Spleen (tissue), 11 donors: ENCODE data around the gene RASSF3. TPM values are rescaled to one million over a fixed set of nuclear protein-coding genes. Genes with fewer than 3 reads are reported as not detected.

Source experiments
- DNase-seq: peaks from one replicate; pipeline ENCODE4 v3.0.0-alpha.2; 2020
- H3K27ac ChIP-seq, 8 donors: fragments of 200-600 bp; sonication (generic) in 7 of 8; 1 replicate in 4 of 8; 2 replicates in 4 of 8; pipeline versions ENCODE4 v1.5.0 to v1.8.0; 2016 to 2021; ENCODE audit warnings: inconsistent platforms in 4 of 8, mild to moderate bottlenecking in 4 of 8, moderate library complexity in 1 of 8
- H3K27me3 ChIP-seq, 7 donors: fragments of 200-600 bp; sonication (generic) in 6 of 7; replicated peaks in 1 of 7; 1 replicate in 4 of 7; 2 replicates in 3 of 7; pipeline versions ENCODE4 v1.5.0 to v1.8.0; 2016 to 2021; ENCODE audit warnings: inconsistent platforms in 3 of 7, mild to moderate bottlenecking in 1 of 7
- H3K36me3 ChIP-seq, 6 donors: fragments of 200-600 bp; sonication (generic) in 5 of 6; 1 replicate in 4 of 6; 2 replicates in 2 of 6; pipeline versions ENCODE4 v1.5.0 to v1.8.0; 2016 to 2021; ENCODE audit warnings: inconsistent platforms in 2 of 6
- H3K4me1 ChIP-seq, 6 donors: fragments of 200-600 bp; sonication (generic) in 5 of 6; 1 replicate in 3 of 6; 2 replicates in 3 of 6; pipeline versions ENCODE4 v1.5.0 to v1.8.0; 2016 to 2021; ENCODE audit warnings: inconsistent platforms in 3 of 6
- H3K4me3 ChIP-seq, 8 donors: fragments of 200-600 bp; sonication (generic) in 7 of 8; 1 replicate in 4 of 8; 2 replicates in 4 of 8; pipeline versions ENCODE4 v1.5.0 to v1.8.0; 2016 to 2021; ENCODE audit warnings: inconsistent platforms in 4 of 8, mild to moderate bottlenecking in 4 of 8, moderate library complexity in 2 of 8
- H3K9me3 ChIP-seq, 8 donors: fragments of 200-600 bp; sonication (generic) in 7 of 8; 1 replicate in 4 of 8; 2 replicates in 4 of 8; pipeline versions ENCODE4 v1.5.0 to v1.8.0; 2016 to 2021; ENCODE audit warnings: inconsistent platforms in 4 of 8
- CTCF ChIP-seq, 11 experiments: fragments of 200-600 bp in 7 of 11; fragments of 450-650 bp in 4 of 11; sonication (generic) in 4 of 11; IDR thresholded peaks in 8 of 11; conservative IDR thresholded peaks in 3 of 11; 1 replicate in 7 of 11; 2 replicates in 4 of 11; pipeline versions ENCODE4 v1.4.0 to v1.8.0; 2016 to 2021; ENCODE audit warnings: antibody characterized with exemption in 11 of 11, inconsistent platforms in 4 of 11, mild to moderate bottlenecking in 1 of 11
- POLR2A ChIP-seq, 3 donors: fragments of 450-650 bp; IDR thresholded peaks; one replicate each; pipeline ENCODE4 v1.5.1; 2017; ENCODE audit warnings: antibody characterized with exemption in 3 of 3, mild to moderate bottlenecking in 1 of 3
- POLR2AphosphoS5 ChIP-seq, 3 donors: sonication (generic); formaldehyde crosslinking; IDR thresholded peaks; one replicate each; pipeline ENCODE4 v1.5.1; 2017; ENCODE audit warnings: antibody characterized with exemption in 3 of 3
- WGBS, 5 donors: extraction: QIAGEN DNeasy Blood & Tissue Kit in 3 of 5; methylation state at CpG; one replicate each; pipeline versions ENCODE4 v1.1.5 to v1.1.7; 2013 to 2018; 5-methylcytosine and 5-hydroxymethylcytosine counted together
- intact Hi-C: fragments of 100-400 bp; cut with DNase I; formaldehyde crosslinking; loops from one replicate; pipeline ENCODE4 v1.15.0; 2023; ENCODE audit warnings: low total_unique reads
- polyA plus RNA-seq, 3 donors: library from polyadenylated mRNA; stranded (reverse); fragments of 200-250 nt; gene quantifications; one replicate each; pipeline ENCODE4 v1.2.1, GENCODE V29; 2013
- total RNA-seq, 7 donors: library from RNA; depleted of rRNA in 3 of 7; stranded (reverse); fragments of >200 nt in 3 of 7; fragmentation: NEBNext Ultra II Directional in 4 of 7; extraction: Animal tissue kit (Norgen Biotek cat#: 25700) in 4 of 7; gene quantifications; one replicate each; pipeline versions ENCODE4 v1.1.0 to v1.2.1, GENCODE V29; 2016 to 2021
- donor health status: healthy with polysubstance abuse.
- donor health status: DM: no; HTN: no; CAD: no; lungs with moderate emphysema.
- donor health status: DM: no; HTN: no; CAD: no.
- donor health status: Bipolar disorder and iron deficiency.
- donor health status: healthy.
- donor health status: DM: no; HTN: no; CAD: no.
- donor health status: DM: yes; HTN: yes; CAD: no.

Gene RASSF3
- total and polyA plus RNA-seq, 10 donors = 31.0 to 120 (median 91.0) TPM

GRCh38 chr12:64566831-64567517, 43.3 kb upstream of the RASSF3 start:
- H3K36me3 ChIP-seq = no peaks in the 10 kb centered on the region
- intact Hi-C loops = no loop called here
- H3K4me3 ChIP-seq = no peak overlapping the region
- no peaks in the 10 kb centered on the region for H3K27me3 ChIP-seq
- WGBS, 5 donors = 59 to 74% (median 66%) methylated on average over 7 of the region's 7 CpGs
- H3K9me3 ChIP-seq = no peaks in the 10 kb centered on the region
- no peak overlapping the region for H3K27ac ChIP-seq
- TF ChIP-seq CTCF (IDR thresholded peaks at IDR 0.05 in 8 of 11, conservative IDR thresholded peaks at IDR 0.05 in 3 of 11) (no peak), POLR2AphosphoS5 (IDR thresholded peaks at IDR 0.05) (no peak), POLR2A (IDR thresholded peaks at IDR 0.05) (no peak)
- H3K4me1 ChIP-seq = peaks cover 0 to 30% (median 19%) of the 10 kb centered on the region in 6 donors
- DNase-seq = no peak

- no peak for DNase-seq
- Histone ChIP-seq H3K27ac (peak overlapping the region in 3 of 8 donors; percentile 4 to 47 (median 10)), H3K4me3 (no peak overlapping the region), H3K36me3 (no peaks in the 10 kb centered on the region), H3K9me3 (no peaks in the 10 kb centered on the region), H3K27me3 (no peaks in the 10 kb centered on the region), H3K4me1 (peaks cover 0 to 30% (median 19%) of the 10 kb centered on the region in 6 donors)
- intact Hi-C loops = no loop called here
- no peak for TF ChIP-seq CTCF (IDR thresholded peaks at IDR 0.05 in 8 of 11, conservative IDR thresholded peaks at IDR 0.05 in 3 of 11)
- no peak for TF ChIP-seq POLR2AphosphoS5 (IDR thresholded peaks at IDR 0.05)
- TF ChIP-seq POLR2A (IDR thresholded peaks at IDR 0.05) = no peak
- 81 to 94% (median 87%) methylated on average over 8 of the region's 8 CpGs for WGBS, 5 donors
Measured at GRCh38 chr12:64567570-64567969, 42.7 kb upstream of the RASSF3 start.

GRCh38 chr12:64568298-64568697, 42.0 kb upstream of the RASSF3 start:
- Histone ChIP-seq H3K4me3 (no peak overlapping the region), H3K4me1 (peaks cover 0 to 30% (median 19%) of the 10 kb centered on the region in 6 donors), H3K36me3 (no peaks in the 10 kb centered on the region), H3K9me3 (no peaks in the 10 kb centered on the region), H3K27me3 (no peaks in the 10 kb centered on the region), H3K27ac (peak overlapping the region in 3 of 8 donors; percentile 5 to 47 (median 18))
- DNase-seq = no peak
- intact Hi-C loops = no loop called here
- TF ChIP-seq POLR2A (IDR thresholded peaks at IDR 0.05) (no peak), CTCF (IDR thresholded peaks at IDR 0.05 in 8 of 11, conservative IDR thresholded peaks at IDR 0.05 in 3 of 11) (no peak), POLR2AphosphoS5 (IDR thresholded peaks at IDR 0.05) (no peak)
- WGBS, 5 donors = 48 to 68% (median 54%) methylated on average over 6 of the region's 6 CpGs

GRCh38 chr12:64569923-64570691, 40.2 kb upstream of the RASSF3 start:
- no peaks in the 10 kb centered on the region for H3K36me3 ChIP-seq
- no peak overlapping the region for H3K27ac ChIP-seq
- DNase-seq = no peak
- no peaks in the 10 kb centered on the region for H3K27me3 ChIP-seq
- no peak for TF ChIP-seq POLR2AphosphoS5 (IDR thresholded peaks at IDR 0.05)
- no peak for TF ChIP-seq CTCF (IDR thresholded peaks at IDR 0.05 in 8 of 11, conservative IDR thresholded peaks at IDR 0.05 in 3 of 11)
- TF ChIP-seq POLR2A (IDR thresholded peaks at IDR 0.05) = no peak
- 77 to 86% (median 84%) methylated on average over 6 of the region's 6 CpGs for WGBS, 5 donors
- peaks cover 0 to 30% (median 19%) of the 10 kb centered on the region in 6 donors for H3K4me1 ChIP-seq
- peaks cover 0 to 12% (median 9%) of the 10 kb centered on the region in 8 donors for H3K9me3 ChIP-seq
- no peak overlapping the region for H3K4me3 ChIP-seq
- intact Hi-C loops = no loop called here
